ENCODE data around the gene DHX34.
"Not testable (repeated sequence)": the region's sequence is repeated elsewhere in the genome, so short reads cannot be mapped to it uniquely, and the experiment has no call there.

DHX34 gene

GRCh38 chr19:47348819-47349795 is at the start of gene DHX34:
Gene DHX34 (plus strand): TSS chr19:47349315. CDS start chr19:47353031, 3,716 bp downstream.
- peak; percentile 98 to 99 for DNase-seq

- DNase-seq = not testable (repeated sequence)
Observed at GRCh38 chr19:47300867-47301266, 48.2 kb upstream of the DHX34 start.

GRCh38 chr19:47302249-47302648 is 46.9 kb upstream of the DHX34 start:
- no peak for DNase-seq

- no peak for DNase-seq
Observed at GRCh38 chr19:47303966-47304365, 45.1 kb upstream of the DHX34 start.

- no peak for DNase-seq
Observed at GRCh38 chr19:47305309-47305751, 43.8 kb upstream of the DHX34 start.

GRCh38 chr19:47306303-47306702 is 42.8 kb upstream of the DHX34 start:
- no peak for DNase-seq

- DNase-seq = no peak
Observed at GRCh38 chr19:47309038-47309437, 40.1 kb upstream of the DHX34 start.

GRCh38 chr19:47309608-47310007 is 39.5 kb upstream of the DHX34 start, which contains the start of gene C5AR1:
Gene C5AR1 (plus strand): TSS chr19:47309861. CDS start chr19:47309896, 35 bp downstream.
- no peak for DNase-seq

GRCh38 chr19:47310323-47310722 is 38.8 kb upstream of the DHX34 start:
- no peak for DNase-seq

GRCh38 chr19:47310819-47311218 is 38.3 kb upstream of the DHX34 start:
- DNase-seq = no peak

GRCh38 chr19:47312366-47313006 is 36.6 kb upstream of the DHX34 start:
- DNase-seq = no peak

GRCh38 chr19:47313754-47314295 is 35.3 kb upstream of the DHX34 start:
- DNase-seq = no peak

- no peak for DNase-seq
Observed at GRCh38 chr19:47315125-47315821, 33.8 kb upstream of the DHX34 start.

- DNase-seq = no peak
Observed at GRCh38 chr19:47316513-47316912, 32.6 kb upstream of the DHX34 start.

- no peak for DNase-seq
Observed at GRCh38 chr19:47319923-47320871, 28.9 kb upstream of the DHX34 start.

GRCh38 chr19:47321630-47322029 is 27.5 kb upstream of the DHX34 start:
- DNase-seq = no peak

GRCh38 chr19:47322058-47322457 is 27.1 kb upstream of the DHX34 start:
- no peak for DNase-seq

GRCh38 chr19:47323409-47323808 is 25.7 kb upstream of the DHX34 start:
- no peak for DNase-seq

GRCh38 chr19:47323872-47324271 is 25.2 kb upstream of the DHX34 start:
- DNase-seq = no peak

- DNase-seq = no peak
Observed at GRCh38 chr19:47324502-47324901, 24.6 kb upstream of the DHX34 start.

GRCh38 chr19:47330466-47330869 is 18.6 kb upstream of the DHX34 start:
- no peak for DNase-seq

GRCh38 chr19:47331490-47331889 is 17.6 kb upstream of the DHX34 start:
- DNase-seq = no peak
